CD4-positive, alpha-beta T cell treated with Interleukin-17A for 4 hours (primary cell): ENCODE data around the gene NIF3L1.
"Not testable (repeated sequence)": the region's sequence is repeated elsewhere in the genome, so short reads cannot be mapped to it uniquely, and the experiment has no call there.

ENCODE experiments used
- DNase-seq: peaks from one replicate; pipeline ENCODE4 v3.0.0-alpha.2; 2020; ENCODE audit warnings: mixed read lengths

The NIF3L1 gene

DNA sequence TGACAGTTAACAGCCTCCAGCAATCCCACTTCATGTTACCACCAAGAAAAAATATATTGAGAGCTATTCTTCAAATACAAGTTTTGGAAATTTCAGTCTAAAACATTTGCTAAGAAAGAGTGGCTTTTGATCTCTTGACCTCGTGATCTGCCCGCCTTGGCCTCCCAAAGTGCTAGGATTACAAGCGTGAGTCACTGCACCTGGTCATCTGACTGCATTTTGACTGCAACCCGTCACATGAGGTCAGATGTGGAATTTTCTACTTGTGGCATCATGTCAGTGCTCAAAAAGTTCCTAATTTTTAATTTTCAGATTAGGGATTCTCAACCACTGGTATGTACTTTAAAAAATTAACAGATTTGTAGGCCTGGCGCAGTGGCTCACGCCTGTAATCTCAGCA is 15.6 kb upstream of the NIF3L1 start:
- DNase-seq, result no peak

DNA sequence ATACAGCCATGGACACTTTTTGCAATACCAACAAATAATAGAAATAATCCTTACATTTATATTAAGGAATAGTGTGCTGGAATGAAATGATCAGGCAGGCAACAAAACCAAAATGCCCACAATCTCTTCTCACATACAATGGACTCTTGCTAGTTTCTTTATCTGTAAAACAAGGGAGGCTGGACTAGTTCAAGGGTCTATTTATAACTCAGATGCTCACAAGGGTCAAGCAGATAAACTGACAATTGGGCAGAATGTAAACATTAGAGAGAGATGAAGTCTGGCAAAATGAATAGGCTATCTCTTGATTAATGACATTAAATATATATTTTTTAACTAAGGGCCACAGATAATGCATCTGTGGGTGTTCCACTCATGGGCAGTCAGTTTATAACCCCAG is 11.7 kb upstream of the NIF3L1 start:
- DNase-seq, result no peak

- no peak for DNase-seq
Observed at GRCh38 chr2:200878289-200878880, 10.8 kb upstream of the NIF3L1 start.

DNA sequence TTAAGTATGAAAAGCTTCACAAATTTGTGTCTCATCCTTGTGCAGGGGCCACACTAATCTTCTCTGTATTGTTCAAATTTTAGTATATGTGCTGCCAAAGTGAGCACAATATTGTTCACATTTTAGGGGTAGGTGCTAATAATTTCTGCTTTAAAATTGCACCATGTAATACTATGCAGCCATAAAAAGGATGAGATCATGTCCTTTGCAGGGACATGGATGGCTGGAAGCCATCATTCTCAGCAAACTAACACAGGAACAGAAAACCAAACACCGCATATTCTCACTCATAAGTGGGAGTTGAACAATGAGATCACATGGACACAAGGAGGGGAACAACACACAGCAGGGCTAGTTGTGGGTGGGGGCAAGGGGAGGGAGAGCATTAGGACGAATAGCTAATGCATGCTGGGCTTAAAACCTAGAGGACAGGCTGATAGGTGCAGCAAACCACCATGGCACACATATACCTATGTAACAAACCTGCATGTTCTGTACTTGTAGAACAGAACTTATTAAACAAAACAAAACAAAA is 7.4 kb upstream of the NIF3L1 start:
- DNase-seq, result not testable (repeated sequence)

- DNase-seq, result no peak
Observed at GRCh38 chr2:200899482-200899881, 10.3 kb downstream of the NIF3L1 start.

DNA sequence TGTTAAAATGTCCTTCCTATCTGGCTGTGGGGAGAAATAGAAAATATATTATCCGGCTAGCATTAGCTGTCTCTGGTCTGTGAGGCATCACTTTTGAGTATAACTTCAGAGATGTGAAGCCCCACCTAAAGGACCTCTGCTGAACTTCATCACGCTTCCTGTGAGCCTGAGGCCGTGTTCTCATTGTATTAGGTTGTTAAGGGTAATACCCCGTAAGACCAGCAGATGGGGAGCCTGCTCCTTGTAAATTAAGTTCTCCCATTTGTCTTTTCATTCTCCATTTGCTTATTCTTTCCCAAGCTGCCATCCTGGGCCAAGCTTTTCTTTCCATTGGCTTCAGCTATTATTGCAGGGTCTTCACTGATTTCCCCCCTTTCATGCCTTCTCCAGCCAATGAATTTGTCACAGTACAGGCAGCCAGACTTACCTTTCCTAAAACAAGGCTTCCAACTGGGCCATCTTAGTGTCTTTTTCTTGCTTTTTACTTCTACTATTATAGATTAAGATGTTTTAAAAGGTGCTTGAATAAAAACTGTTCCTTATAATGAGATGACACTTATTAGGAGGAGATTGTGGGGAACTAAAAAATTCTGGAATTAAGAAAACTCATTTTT is 12.4 kb downstream of the NIF3L1 start:
- DNase-seq, result peak; percentile 77

DNA sequence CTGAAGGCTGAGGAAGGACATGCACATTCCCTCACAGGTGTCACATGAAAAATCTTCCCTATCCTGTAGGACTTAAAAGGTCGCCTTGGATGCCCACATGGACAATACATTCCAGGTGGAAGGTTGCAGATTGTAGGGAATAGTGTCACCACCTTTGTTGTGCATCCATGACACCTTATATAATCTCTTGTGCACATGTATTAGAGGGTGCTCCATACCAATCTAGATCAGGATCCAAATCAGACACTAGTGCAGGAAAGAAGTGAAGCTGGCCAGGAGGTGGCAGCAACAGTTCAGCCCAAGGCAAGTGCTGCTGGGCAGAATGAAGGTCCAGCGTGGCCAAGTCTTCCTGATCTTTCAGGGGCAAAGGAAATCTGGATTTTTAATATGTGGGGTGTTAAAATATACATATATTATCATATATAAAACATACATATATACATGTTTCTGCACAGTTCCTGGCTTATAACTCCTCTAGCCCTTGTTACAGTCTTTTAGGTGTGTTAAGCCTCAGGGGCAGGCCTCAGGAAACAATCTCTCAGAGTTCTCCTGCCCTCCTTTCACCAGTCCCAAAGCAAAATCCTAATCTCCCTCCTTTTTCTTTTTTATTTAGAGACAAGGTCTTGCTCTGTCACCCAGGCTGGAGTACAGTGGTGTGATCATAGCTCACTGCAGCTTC is 16.6 kb downstream of the NIF3L1 start:
- peak; percentile 61 for DNase-seq

GRCh38 chr2:200909958-200910357 is 20.8 kb downstream of the NIF3L1 start:
- DNase-seq, result no peak

- no peak for DNase-seq
Observed at GRCh38 chr2:200913654-200914053, 24.5 kb downstream of the NIF3L1 start.

- DNase-seq, result no peak
Observed at GRCh38 chr2:200922439-200922838, 33.3 kb downstream of the NIF3L1 start.

GRCh38 chr2:200929334-200930249 is 40.4 kb downstream of the NIF3L1 start:
- DNase-seq, result no peak

GRCh38 chr2:200930947-200931626 is 41.9 kb downstream of the NIF3L1 start:
- no peak for DNase-seq

GRCh38 chr2:200939832-200940231 is 50.7 kb downstream of the NIF3L1 start:
- no peak for DNase-seq

DNA sequence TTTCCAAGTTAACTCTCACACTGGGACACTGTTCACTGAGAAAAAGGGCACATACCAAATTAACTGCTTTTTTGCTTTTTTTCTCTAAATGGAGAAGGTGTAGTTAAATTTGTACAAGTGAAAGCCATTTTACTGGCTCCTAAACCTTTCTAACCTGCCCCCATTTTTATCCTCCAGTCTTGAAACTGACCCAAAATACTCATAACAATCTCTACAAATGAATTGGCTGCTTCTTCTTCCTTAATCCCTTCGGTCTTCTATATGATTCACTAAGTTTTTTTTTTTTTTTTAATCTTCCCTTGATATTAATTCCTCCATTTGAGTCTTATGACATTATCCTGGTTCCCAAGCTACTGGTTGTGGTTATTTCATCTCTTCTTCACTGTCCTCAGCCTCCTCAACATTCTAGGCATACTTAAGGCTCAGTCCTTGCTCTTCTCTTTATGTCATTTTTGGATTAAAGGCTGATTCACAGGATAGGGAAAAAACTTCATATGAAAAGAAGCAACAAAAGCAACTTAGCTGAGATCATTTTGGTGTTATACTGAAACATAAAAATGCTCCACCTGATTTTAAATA is 54.4 kb downstream of the NIF3L1 start:
- no peak for DNase-seq

- peak; percentile 43 for DNase-seq
Observed at GRCh38 chr2:200944467-200945394, 55.6 kb downstream of the NIF3L1 start.

- no peak for DNase-seq
Observed at GRCh38 chr2:200945395-200945729, 56.2 kb downstream of the NIF3L1 start.

- no peak for DNase-seq
Observed at GRCh38 chr2:200950378-200950777, 61.2 kb downstream of the NIF3L1 start.
